GM23338 (cell line): ENCODE measurements around the gene CDAN1. TPM values are rescaled to one million over a fixed set of nuclear protein-coding genes. Genes with fewer than 3 reads are reported as not detected.

Source experiments
- ATAC-seq: fragments of 200-7000 bp; cut with Tn5 transposase; 3 replicates; pipeline ENCODE4 v1.9.1; 2020
- DNase-seq: peaks from one replicate; pipeline ENCODE4 v3.0.0-alpha.2; 2015; ENCODE audit warnings: low spot score
- H2AFZ ChIP-seq: fragments of 200-600 bp; sonication (generic); 2 replicates; pipeline ENCODE4 v1.8.0; 2016; ENCODE audit warnings: antibody characterized with exemption, mild to moderate bottlenecking, moderate library complexity
- H3F3A ChIP-seq: fragments of 200-600 bp; sonication (generic); replicated peaks from 2 replicates; pipeline ENCODE4 v1.8.0; 2017; ENCODE audit warnings: antibody characterized with exemption, mixed run types, low read depth
- H3K27ac ChIP-seq: fragments of 200-600 bp; sonication (generic); 2 replicates; pipeline ENCODE4 v1.6.1; 2016; ENCODE audit warnings: low read depth
- H3K27me3 ChIP-seq: fragments of 200-600 bp; sonication (generic); 2 replicates; pipeline ENCODE4 v1.8.0; 2016; ENCODE audit warnings: mild to moderate bottlenecking, mixed run types, moderate library complexity; ENCODE audit not compliant: insufficient read depth
- H3K36me3 ChIP-seq: fragments of 200-600 bp; sonication (generic); 2 replicates; pipeline ENCODE4 v1.8.0; 2016; ENCODE audit warnings: mild to moderate bottlenecking; ENCODE audit not compliant: insufficient read depth
- H3K4me1 ChIP-seq: fragments of 200-600 bp; sonication (generic); 2 replicates; pipeline ENCODE4 v1.8.0; 2016; ENCODE audit warnings: mild to moderate bottlenecking, moderate library complexity; ENCODE audit not compliant: insufficient read depth
- H3K4me2 ChIP-seq: fragments of 200-600 bp; sonication (generic); 2 replicates; pipeline ENCODE4 v1.7.1; 2017; ENCODE audit warnings: mixed run types
- H3K4me3 ChIP-seq: fragments of 200-600 bp; sonication (generic); 2 replicates; pipeline ENCODE4 v1.6.1; 2016; ENCODE audit warnings: mixed run types
- H3K79me2 ChIP-seq: fragments of 200-600 bp; sonication (generic); replicated peaks from 2 replicates; pipeline ENCODE4 v1.8.0; 2017; ENCODE audit warnings: mild to moderate bottlenecking; ENCODE audit not compliant: insufficient read depth
- H3K9me2 ChIP-seq: fragments of 200-600 bp; sonication (generic); 2 replicates; pipeline ENCODE4 v1.8.0; 2017; ENCODE audit not compliant: insufficient read depth
- H4K20me1 ChIP-seq: fragments of 200-600 bp; sonication (generic); replicated peaks from 2 replicates; pipeline ENCODE4 v1.8.0; 2017; ENCODE audit warnings: mild to moderate bottlenecking; ENCODE audit not compliant: insufficient read depth
- H3K27ac Mint-ChIP-seq: 2 replicates; pipeline ENCODE4 v1.8.0; 2020; ENCODE audit warnings: inconsistent platforms, mild to moderate bottlenecking, moderate library complexity, mixed read lengths
- H3K27me3 Mint-ChIP-seq: 3 replicates; pipeline ENCODE4 v1.8.0; 2022; ENCODE audit warnings: low read depth, mild to moderate bottlenecking, moderate library complexity, mixed read lengths, inconsistent platforms; ENCODE audit not compliant: insufficient read depth, poor library complexity
- H3K36me3 Mint-ChIP-seq: 3 replicates; pipeline ENCODE4 v1.8.0; 2021; ENCODE audit warnings: low read depth, mild to moderate bottlenecking, inconsistent platforms, moderate library complexity, mixed read lengths
- H3K4me1 Mint-ChIP-seq: 3 replicates; pipeline ENCODE4 v1.8.0; 2020; ENCODE audit warnings: mild to moderate bottlenecking, inconsistent platforms, mixed read lengths
- H3K4me3 Mint-ChIP-seq: 3 replicates; pipeline ENCODE4 v1.8.0; 2021; ENCODE audit warnings: moderate library complexity, mild to moderate bottlenecking, inconsistent platforms, mixed read lengths
- H3K9me3 Mint-ChIP-seq: 3 replicates; pipeline ENCODE4 v1.8.0; 2020; ENCODE audit warnings: moderate library complexity, mild to moderate bottlenecking, inconsistent platforms, mixed read lengths
- CREB1 ChIP-seq: fragments of 250-450 bp; sonication (Bioruptor Pico); IDR thresholded peaks from 2 replicates; pipeline ENCODE4 v1.5.0; 2020; ENCODE audit warnings: low read depth, mild to moderate bottlenecking, moderate library complexity
- EZH2 ChIP-seq: fragments of 200-600 bp; sonication (generic); IDR thresholded peaks from one replicate; pipeline ENCODE4 v1.8.0; 2017; ENCODE audit warnings: antibody characterized with exemption, mild to moderate bottlenecking, low read depth; ENCODE audit not compliant: unreplicated experiment
- JUNB ChIP-seq: IDR thresholded peaks from one replicate; pipeline ENCODE4 v1.6.1; 2016; ENCODE audit warnings: antibody characterized with exemption; ENCODE audit not compliant: unreplicated experiment
- POLR2AphosphoS5 ChIP-seq: IDR thresholded peaks from 2 replicates; pipeline ENCODE4 v1.6.1; 2016; ENCODE audit warnings: antibody characterized with exemption, low read depth
- REST ChIP-seq: IDR thresholded peaks from one replicate; pipeline ENCODE4 v1.6.1; 2018; ENCODE audit warnings: antibody characterized with exemption; ENCODE audit not compliant: unreplicated experiment
- STAT1 ChIP-seq: IDR thresholded peaks from one replicate; pipeline ENCODE4 v1.6.1; 2016; ENCODE audit warnings: antibody characterized with exemption; ENCODE audit not compliant: unreplicated experiment
- ZNF114 ChIP-seq: fragments of 250-450 bp; sonication (Bioruptor Pico); IDR thresholded peaks from 2 replicates; pipeline ENCODE4 v1.5.0; 2020; ENCODE audit warnings: mild to moderate bottlenecking, moderate library complexity
- polyA plus RNA-seq: library from polyadenylated mRNA; unstranded; fragments of >200 nt; fragmentation: Nextera tagmentation; extraction: Ambion mirVana; gene quantifications from 2 replicates; pipeline ENCODE4 v1.2.1, GENCODE V29; 2016
- total RNA-seq: library from RNA; depleted of rRNA; stranded (reverse); fragments of >200 nt; shearing (Covaris generic); gene quantifications from 2 replicates; pipeline ENCODE4 v1.2.3, GENCODE V29; 2014
- TF ChIP-seq, protein P1 (sequence below): IDR thresholded peaks from 2 replicates; pipeline ENCODE4 v1.6.1; 2016; ENCODE audit warnings: antibody characterized with exemption
- TF ChIP-seq, protein P2 (sequence below), 2 experiments: fragments of 200-600 bp in 1 of 2; sonication (generic) in 1 of 2; conservative IDR thresholded peaks; 2 replicates each; pipeline versions ENCODE4 v1.5.1 to v1.6.1; 2016 to 2017; ENCODE audit warnings: antibody characterized with exemption in 2 of 2, low read depth in 2 of 2, mild to moderate bottlenecking in 2 of 2, moderate library complexity in 1 of 2
- TF ChIP-seq, protein P3 (sequence below): fragments of 250-450 bp; sonication (Bioruptor Pico); IDR thresholded peaks from 2 replicates; pipeline ENCODE4 v1.5.0; 2020; ENCODE audit warnings: mild to moderate bottlenecking, moderate library complexity

The CDAN1 gene
- total and polyA plus RNA-seq, 2 experiments from 2014 or later: 6.0 to 14.7 TPM

DNA sequence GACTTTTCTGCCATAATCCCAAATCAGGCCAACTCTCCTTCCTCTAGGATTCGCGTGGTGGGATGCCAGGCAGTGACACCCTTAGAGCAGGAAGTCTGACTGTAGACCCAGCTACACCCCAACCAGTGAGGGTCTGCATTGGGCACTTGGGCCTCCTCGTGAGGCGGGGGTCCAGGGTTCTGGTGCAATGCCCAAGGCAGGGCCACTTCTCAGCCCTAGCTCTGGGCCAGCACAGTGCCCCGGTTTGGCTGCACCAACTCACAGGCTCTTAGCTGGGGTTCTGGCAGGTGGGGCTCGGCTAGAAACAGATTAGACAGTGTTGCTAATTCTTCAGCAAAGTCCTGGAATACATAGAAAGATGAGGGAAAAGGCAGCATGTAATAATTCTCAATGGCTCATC, 12.7 kb downstream of the CDAN1 start:
- Histone ChIP-seq H3K4me1 (no peaks in the 10 kb centered on the region; the same call in 1 of the 2 replicates), H4K20me1 (no peaks in the 10 kb centered on the region; the same call in none of the 2 replicates), H3K36me3 (peaks cover 21% of the 10 kb centered on the region; the same call in 1 of the 2 replicates), H3K27ac (no peak overlapping the region), H3K27me3 (no peaks in the 10 kb centered on the region), H3K4me2 (no peak overlapping the region), H3K79me2 (no peaks in the 10 kb centered on the region), H3F3A (0 out of 2 replicates have a peak, but pooled peaks cover 4% of the 10 kb centered on the region), H3K4me3 (no peak overlapping the region), H3K9me2 (no peaks in the 10 kb centered on the region), H2AFZ (no peak overlapping the region)
- ATAC-seq (no peak), DNase-seq (no peak)
- TF ChIP-seq, protein P1, sequence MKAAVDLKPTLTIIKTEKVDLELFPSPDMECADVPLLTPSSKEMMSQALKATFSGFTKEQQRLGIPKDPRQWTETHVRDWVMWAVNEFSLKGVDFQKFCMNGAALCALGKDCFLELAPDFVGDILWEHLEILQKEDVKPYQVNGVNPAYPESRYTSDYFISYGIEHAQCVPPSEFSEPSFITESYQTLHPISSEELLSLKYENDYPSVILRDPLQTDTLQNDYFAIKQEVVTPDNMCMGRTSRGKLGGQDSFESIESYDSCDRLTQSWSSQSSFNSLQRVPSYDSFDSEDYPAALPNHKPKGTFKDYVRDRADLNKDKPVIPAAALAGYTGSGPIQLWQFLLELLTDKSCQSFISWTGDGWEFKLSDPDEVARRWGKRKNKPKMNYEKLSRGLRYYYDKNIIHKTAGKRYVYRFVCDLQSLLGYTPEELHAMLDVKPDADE: no peak
- TF ChIP-seq ZNF114 (CRISPR knock-in tag) (no peak), CREB1 (CRISPR knock-in tag) (no peak), JUNB (no peak), EZH2 (no peak), REST (no peak), STAT1 (no peak), POLR2AphosphoS5 (no peak)
- TF ChIP-seq, protein P2, sequence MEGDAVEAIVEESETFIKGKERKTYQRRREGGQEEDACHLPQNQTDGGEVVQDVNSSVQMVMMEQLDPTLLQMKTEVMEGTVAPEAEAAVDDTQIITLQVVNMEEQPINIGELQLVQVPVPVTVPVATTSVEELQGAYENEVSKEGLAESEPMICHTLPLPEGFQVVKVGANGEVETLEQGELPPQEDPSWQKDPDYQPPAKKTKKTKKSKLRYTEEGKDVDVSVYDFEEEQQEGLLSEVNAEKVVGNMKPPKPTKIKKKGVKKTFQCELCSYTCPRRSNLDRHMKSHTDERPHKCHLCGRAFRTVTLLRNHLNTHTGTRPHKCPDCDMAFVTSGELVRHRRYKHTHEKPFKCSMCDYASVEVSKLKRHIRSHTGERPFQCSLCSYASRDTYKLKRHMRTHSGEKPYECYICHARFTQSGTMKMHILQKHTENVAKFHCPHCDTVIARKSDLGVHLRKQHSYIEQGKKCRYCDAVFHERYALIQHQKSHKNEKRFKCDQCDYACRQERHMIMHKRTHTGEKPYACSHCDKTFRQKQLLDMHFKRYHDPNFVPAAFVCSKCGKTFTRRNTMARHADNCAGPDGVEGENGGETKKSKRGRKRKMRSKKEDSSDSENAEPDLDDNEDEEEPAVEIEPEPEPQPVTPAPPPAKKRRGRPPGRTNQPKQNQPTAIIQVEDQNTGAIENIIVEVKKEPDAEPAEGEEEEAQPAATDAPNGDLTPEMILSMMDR (conservative IDR thresholded peaks at IDR 0.05; ENCODE audit: low read depth in 2 of 2): no peak
- TF ChIP-seq, protein P3, sequence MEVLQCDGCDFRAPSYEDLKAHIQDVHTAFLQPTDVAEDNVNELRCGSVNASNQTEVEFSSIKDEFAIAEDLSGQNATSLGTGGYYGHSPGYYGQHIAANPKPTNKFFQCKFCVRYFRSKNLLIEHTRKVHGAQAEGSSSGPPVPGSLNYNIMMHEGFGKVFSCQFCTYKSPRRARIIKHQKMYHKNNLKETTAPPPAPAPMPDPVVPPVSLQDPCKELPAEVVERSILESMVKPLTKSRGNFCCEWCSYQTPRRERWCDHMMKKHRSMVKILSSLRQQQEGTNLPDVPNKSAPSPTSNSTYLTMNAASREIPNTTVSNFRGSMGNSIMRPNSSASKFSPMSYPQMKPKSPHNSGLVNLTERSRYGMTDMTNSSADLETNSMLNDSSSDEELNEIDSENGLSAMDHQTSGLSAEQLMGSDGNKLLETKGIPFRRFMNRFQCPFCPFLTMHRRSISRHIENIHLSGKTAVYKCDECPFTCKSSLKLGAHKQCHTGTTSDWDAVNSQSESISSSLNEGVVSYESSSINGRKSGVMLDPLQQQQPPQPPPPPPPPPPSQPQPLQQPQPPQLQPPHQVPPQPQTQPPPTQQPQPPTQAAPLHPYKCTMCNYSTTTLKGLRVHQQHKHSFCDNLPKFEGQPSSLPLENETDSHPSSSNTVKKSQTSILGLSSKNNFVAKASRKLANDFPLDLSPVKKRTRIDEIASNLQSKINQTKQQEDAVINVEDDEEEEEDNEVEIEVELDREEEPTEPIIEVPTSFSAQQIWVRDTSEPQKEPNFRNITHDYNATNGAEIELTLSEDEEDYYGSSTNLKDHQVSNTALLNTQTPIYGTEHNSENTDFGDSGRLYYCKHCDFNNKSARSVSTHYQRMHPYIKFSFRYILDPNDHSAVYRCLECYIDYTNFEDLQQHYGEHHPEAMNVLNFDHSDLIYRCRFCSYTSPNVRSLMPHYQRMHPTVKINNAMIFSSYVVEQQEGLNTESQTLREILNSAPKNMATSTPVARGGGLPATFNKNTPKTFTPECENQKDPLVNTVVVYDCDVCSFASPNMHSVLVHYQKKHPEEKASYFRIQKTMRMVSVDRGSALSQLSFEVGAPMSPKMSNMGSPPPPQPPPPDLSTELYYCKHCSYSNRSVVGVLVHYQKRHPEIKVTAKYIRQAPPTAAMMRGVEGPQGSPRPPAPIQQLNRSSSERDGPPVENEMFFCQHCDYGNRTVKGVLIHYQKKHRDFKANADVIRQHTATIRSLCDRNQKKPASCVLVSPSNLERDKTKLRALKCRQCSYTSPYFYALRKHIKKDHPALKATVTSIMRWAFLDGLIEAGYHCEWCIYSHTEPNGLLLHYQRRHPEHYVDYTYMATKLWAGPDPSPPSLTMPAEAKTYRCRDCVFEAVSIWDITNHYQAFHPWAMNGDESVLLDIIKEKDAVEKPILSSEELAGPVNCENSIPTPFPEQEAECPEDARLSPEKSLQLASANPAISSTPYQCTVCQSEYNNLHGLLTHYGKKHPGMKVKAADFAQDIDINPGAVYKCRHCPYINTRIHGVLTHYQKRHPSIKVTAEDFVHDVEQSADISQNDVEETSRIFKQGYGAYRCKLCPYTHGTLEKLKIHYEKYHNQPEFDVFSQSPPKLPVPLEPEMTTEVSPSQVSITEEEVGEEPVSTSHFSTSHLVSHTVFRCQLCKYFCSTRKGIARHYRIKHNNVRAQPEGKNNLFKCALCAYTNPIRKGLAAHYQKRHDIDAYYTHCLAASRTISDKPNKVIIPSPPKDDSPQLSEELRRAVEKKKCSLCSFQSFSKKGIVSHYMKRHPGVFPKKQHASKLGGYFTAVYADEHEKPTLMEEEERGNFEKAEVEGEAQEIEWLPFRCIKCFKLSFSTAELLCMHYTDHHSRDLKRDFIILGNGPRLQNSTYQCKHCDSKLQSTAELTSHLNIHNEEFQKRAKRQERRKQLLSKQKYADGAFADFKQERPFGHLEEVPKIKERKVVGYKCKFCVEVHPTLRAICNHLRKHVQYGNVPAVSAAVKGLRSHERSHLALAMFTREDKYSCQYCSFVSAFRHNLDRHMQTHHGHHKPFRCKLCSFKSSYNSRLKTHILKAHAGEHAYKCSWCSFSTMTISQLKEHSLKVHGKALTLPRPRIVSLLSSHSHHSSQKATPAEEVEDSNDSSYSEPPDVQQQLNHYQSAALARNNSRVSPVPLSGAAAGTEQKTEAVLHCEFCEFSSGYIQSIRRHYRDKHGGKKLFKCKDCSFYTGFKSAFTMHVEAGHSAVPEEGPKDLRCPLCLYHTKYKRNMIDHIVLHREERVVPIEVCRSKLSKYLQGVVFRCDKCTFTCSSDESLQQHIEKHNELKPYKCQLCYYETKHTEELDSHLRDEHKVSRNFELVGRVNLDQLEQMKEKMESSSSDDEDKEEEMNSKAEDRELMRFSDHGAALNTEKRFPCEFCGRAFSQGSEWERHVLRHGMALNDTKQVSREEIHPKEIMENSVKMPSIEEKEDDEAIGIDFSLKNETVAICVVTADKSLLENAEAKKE (CRISPR knock-in tag): no peak
- Mint-ChIP-seq H3K9me3 (no peaks in the 10 kb centered on the region), H3K4me3 (no peak overlapping the region), H3K27ac (no peak overlapping the region), H3K4me1 (peaks cover 11% of the 10 kb centered on the region), H3K36me3 (peaks cover 40% of the 10 kb centered on the region), H3K27me3 (peaks cover 9% of the 10 kb centered on the region)
